ENCODE measurements around the gene ARID1B. TPM values are rescaled to one million over a fixed set of nuclear protein-coding genes. Genes with fewer than 3 reads are reported as not detected.

Gene ARID1B
- total RNA-seq, 1 donor from 2014 or later: 47.3 TPM

- TF ChIP-seq CTCF (IDR thresholded peaks at IDR 0.05; ENCODE audit: insufficient read depth, low read length, poor library complexity, severe bottlenecking): no peak
- no peaks in the 10 kb centered on the region for H3K27me3 ChIP-seq (ENCODE audit: control insufficient read depth, insufficient read depth, low read length)
Measured at GRCh38 chr6:157058574-157058973, 281.4 kb downstream of the ARID1B start.

GRCh38 chr6:157059781-157060180, 282.6 kb downstream of the ARID1B start:
- no peak overlapping the region for H3K4me3 ChIP-seq (ENCODE audit: low read depth, low read length)
- H3K36me3 ChIP-seq (ENCODE audit: control insufficient read depth, insufficient read depth, low read length): no peaks in the 10 kb centered on the region
- TF ChIP-seq CTCF (IDR thresholded peaks at IDR 0.05; ENCODE audit: insufficient read depth, low read length, poor library complexity, severe bottlenecking): no peak
- no peak for DNase-seq (ENCODE audit: low read depth)
- H3K27me3 ChIP-seq (ENCODE audit: control insufficient read depth, insufficient read depth, low read length): no peaks in the 10 kb centered on the region

More at GRCh38 chr6:157058574-157058973, 281.4 kb downstream of the ARID1B start:
- no peak for DNase-seq (ENCODE audit: low read depth)
- H3K4me3 ChIP-seq (ENCODE audit: low read depth, low read length): no peak overlapping the region
- H3K36me3 ChIP-seq (ENCODE audit: control insufficient read depth, insufficient read depth, low read length): no peaks in the 10 kb centered on the region

- Histone ChIP-seq H3K36me3 (ENCODE audit: control insufficient read depth, insufficient read depth, low read length) (no peaks in the 10 kb centered on the region), H3K4me3 (ENCODE audit: low read depth, low read length) (no peak overlapping the region), H3K27me3 (ENCODE audit: control insufficient read depth, insufficient read depth, low read length) (no peaks in the 10 kb centered on the region)
- DNase-seq (ENCODE audit: low read depth): no peak
- no peak for TF ChIP-seq CTCF (IDR thresholded peaks at IDR 0.05; ENCODE audit: insufficient read depth, low read length, poor library complexity, severe bottlenecking)
Measured at GRCh38 chr6:157060440-157060952, 283.3 kb downstream of the ARID1B start.

GRCh38 chr6:157061770-157062594, 284.8 kb downstream of the ARID1B start:
- TF ChIP-seq CTCF (IDR thresholded peaks at IDR 0.05; ENCODE audit: insufficient read depth, low read length, poor library complexity, severe bottlenecking): no peak
- DNase-seq (ENCODE audit: low read depth): no peak
- Histone ChIP-seq H3K36me3 (ENCODE audit: control insufficient read depth, insufficient read depth, low read length) (no peaks in the 10 kb centered on the region), H3K4me3 (ENCODE audit: low read depth, low read length) (no peak overlapping the region), H3K27me3 (ENCODE audit: control insufficient read depth, insufficient read depth, low read length) (no peaks in the 10 kb centered on the region)

GRCh38 chr6:157063176-157063905, 286.2 kb downstream of the ARID1B start:
- TF ChIP-seq CTCF (IDR thresholded peaks at IDR 0.05; ENCODE audit: insufficient read depth, low read length, poor library complexity, severe bottlenecking): no peak
- no peak overlapping the region for H3K4me3 ChIP-seq (ENCODE audit: low read depth, low read length)
- no peaks in the 10 kb centered on the region for H3K27me3 ChIP-seq (ENCODE audit: control insufficient read depth, insufficient read depth, low read length)
- no peaks in the 10 kb centered on the region for H3K36me3 ChIP-seq (ENCODE audit: control insufficient read depth, insufficient read depth, low read length)
- DNase-seq (ENCODE audit: low read depth): no peak
